ENCODE results near the gene BTBD9. TPM values are rescaled to one million over a fixed set of nuclear protein-coding genes. Genes with fewer than 3 reads are reported as not detected.

BTBD9 gene
- total RNA-seq, 2 experiments from 2014 or later = 8.8 to 9.2 TPM

GRCh38 chr6:38179300-38179699, 460.4 kb downstream of the BTBD9 start:
- POLR2A ChIA-PET = no interaction called here
- CTCF ChIA-PET = interaction anchor here (1.0 kb wide), 1 partner anchor 315 kb away, joined by 3 read pairs; no protein-coding TSS in a partner anchor

GRCh38 chr6:38178584-38178886, 461.2 kb downstream of the BTBD9 start:
- POLR2A ChIA-PET = no interaction called here

GRCh38 chr6:38177882-38178583, 461.7 kb downstream of the BTBD9 start:
- ChIA-PET POLR2A (no interaction called here), CTCF (no interaction called here)

More at GRCh38 chr6:38178584-38178886, 461.2 kb downstream of the BTBD9 start:
- CTCF ChIA-PET = no interaction called here

GRCh38 chr6:38176797-38177751, 462.7 kb downstream of the BTBD9 start:
- CTCF ChIA-PET = no interaction called here
- POLR2A ChIA-PET = no interaction called here

GRCh38 chr6:38175786-38176185, 463.9 kb downstream of the BTBD9 start:
- POLR2A ChIA-PET = interaction anchor here (1.1 kb wide), 1 partner anchor 20 kb away, joined by 3 read pairs; no protein-coding TSS in a partner anchor

GRCh38 chr6:38174806-38175495, 464.8 kb downstream of the BTBD9 start:
- CTCF ChIA-PET = no interaction called here
- POLR2A ChIA-PET = no interaction called here

More at GRCh38 chr6:38175786-38176185, 463.9 kb downstream of the BTBD9 start:
- CTCF ChIA-PET = no interaction called here

- ChIA-PET CTCF (no interaction called here), POLR2A (no interaction called here)
Measured at GRCh38 chr6:38174315-38174714, 465.4 kb downstream of the BTBD9 start.

GRCh38 chr6:38173909-38174308, 465.8 kb downstream of the BTBD9 start:
- POLR2A ChIA-PET = no interaction called here
- CTCF ChIA-PET = no interaction called here

GRCh38 chr6:38172739-38173410, 466.9 kb downstream of the BTBD9 start:
- ChIA-PET POLR2A (no interaction called here), CTCF (no interaction called here)

- POLR2A ChIA-PET = no interaction called here
- CTCF ChIA-PET = no interaction called here
Measured at GRCh38 chr6:38171997-38172738, 467.6 kb downstream of the BTBD9 start.

- ChIA-PET CTCF (no interaction called here), POLR2A (no interaction called here)
Measured at GRCh38 chr6:38170666-38171355, 468.9 kb downstream of the BTBD9 start.

- ChIA-PET POLR2A (no interaction called here), CTCF (no interaction called here)
Measured at GRCh38 chr6:38169977-38170526, 469.7 kb downstream of the BTBD9 start.

- CTCF ChIA-PET = no interaction called here
- POLR2A ChIA-PET = no interaction called here
Measured at GRCh38 chr6:38169221-38169976, 470.3 kb downstream of the BTBD9 start.

GRCh38 chr6:38168699-38169098, 471.0 kb downstream of the BTBD9 start:
- ChIA-PET POLR2A (no interaction called here), CTCF (no interaction called here)

- ChIA-PET CTCF (no interaction called here), POLR2A (no interaction called here)
Measured at GRCh38 chr6:38168126-38168525, 471.6 kb downstream of the BTBD9 start.

GRCh38 chr6:38167598-38167997, 472.1 kb downstream of the BTBD9 start:
- ChIA-PET POLR2A (no interaction called here), CTCF (no interaction called here)

- ChIA-PET CTCF (no interaction called here), POLR2A (no interaction called here)
Measured at GRCh38 chr6:38166411-38167240, 473.1 kb downstream of the BTBD9 start.
